ENCODE measurements around the gene LTN1.

LTN1 gene

DNA sequence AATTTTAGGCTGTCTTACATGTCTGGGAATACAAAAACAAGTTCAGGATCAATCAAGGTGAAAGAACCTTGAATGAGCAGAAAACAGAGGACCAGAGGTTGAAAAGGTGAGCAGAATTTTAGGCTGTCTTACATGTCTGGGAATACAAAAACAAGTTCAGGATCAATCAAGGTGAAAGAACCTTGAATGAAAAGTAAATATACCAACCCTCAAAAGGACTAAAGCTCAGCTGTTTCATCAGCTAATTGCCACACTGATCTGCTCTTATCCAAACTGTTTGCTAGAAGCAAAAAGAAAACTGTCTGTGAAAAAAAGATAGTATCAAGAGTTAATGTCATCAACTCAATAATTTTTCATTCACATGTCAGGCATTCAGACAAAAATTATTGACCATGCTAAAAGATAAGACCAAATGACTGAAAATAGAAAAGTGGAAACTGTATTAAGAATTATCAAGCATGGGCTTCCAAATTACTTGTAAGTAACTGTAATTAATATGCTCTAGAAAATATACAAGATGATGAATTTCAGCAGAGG lies 69.2 kb downstream of the LTN1 start:
- DNase-seq, result no peak

DNA sequence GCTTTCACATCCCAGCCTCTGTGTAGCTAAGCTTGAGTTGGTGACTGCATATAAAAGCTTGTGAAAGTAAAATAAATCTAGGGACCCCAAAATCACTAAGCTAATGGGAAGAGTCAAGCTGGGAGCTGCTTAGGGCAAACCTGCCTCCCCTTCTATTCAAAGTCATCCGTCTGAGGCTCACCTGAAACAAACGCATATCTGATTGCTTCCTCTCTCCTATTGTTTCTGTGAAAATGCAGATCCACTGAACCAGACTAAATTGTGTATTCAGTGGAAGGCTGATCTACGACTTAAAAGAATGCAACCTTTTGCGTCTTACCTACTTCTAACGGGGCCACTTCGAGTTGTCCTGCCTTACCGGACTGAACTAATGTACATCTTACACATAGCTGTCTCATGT lies 70.3 kb downstream of the LTN1 start:
- no peak for DNase-seq

- DNase-seq, result no peak
Measured at GRCh38 chr21:28916150-28916893, 76.4 kb downstream of the LTN1 start.

DNA sequence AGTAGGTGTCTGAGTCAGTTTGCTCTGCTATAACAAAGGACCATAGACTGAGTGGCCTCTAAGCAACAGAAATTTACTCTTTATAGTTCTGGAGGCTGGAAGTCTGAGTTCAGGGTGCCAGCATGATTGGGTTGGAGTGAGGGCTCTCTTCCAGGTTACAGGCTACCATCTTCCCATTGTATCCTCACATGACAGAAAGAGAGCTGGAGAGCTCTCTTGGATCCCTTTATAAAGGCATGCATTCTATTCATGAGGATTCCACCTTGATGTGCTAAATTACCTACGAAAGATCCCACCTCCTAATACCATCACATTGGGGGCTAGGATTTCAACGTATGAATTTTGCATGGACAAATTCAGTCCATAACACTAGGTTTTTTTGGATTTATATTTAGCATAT lies 79.6 kb downstream of the LTN1 start:
- no peak for DNase-seq

DNA sequence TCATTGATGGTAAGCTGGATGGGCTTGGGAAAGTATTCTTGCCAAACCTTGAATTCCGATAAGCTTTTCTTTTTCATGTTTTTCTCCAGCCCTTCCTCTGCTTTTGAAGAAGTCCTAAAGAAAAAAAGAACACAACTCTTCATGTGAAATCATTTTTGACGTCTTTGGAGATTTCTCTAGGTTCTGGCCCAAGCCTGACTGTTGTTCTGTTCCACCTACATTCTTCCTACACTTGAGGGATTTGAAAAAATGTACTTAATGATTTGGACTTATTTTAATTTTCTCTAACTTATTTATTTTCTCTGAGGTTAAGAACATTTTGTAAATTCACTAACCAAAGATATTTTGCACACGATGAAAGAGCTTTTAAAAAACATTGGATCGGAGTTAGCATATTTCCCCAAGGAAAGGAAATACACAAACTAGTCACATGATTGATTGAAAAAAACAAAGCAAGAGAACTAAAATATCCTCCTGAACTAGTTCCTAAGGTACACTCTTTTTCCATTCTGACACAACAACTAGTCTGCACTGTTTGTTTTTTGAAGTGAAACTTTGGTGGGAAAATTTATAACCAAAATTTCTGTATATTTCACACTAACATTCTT lies 82.3 kb downstream of the LTN1 start:
- no peak for DNase-seq

GRCh38 chr21:28908351-28908750 lies 84.3 kb downstream of the LTN1 start:
- no peak for DNase-seq

DNA sequence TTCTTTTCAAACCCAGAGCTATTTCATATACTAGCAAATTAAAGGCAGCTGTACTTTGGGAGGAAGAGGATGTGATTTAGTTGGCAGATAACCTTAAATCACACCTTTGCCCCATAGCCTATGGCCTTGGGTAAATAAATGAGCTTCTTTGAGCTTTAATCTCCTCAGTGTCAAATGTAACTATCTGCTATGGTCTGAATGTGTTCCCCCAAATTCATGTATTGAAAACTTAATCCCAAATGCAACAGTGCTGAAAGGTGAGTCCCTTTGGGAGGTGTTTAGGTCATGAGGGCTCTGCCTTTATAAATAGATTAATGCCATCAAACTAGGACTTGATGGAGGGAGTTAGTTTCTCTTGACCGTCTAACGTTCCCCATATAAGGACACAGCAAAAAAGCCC lies 85.8 kb downstream of the LTN1 start:
- no peak for DNase-seq

- no peak for DNase-seq
Measured at GRCh38 chr21:28906236-28906635, 86.4 kb downstream of the LTN1 start.

DNA sequence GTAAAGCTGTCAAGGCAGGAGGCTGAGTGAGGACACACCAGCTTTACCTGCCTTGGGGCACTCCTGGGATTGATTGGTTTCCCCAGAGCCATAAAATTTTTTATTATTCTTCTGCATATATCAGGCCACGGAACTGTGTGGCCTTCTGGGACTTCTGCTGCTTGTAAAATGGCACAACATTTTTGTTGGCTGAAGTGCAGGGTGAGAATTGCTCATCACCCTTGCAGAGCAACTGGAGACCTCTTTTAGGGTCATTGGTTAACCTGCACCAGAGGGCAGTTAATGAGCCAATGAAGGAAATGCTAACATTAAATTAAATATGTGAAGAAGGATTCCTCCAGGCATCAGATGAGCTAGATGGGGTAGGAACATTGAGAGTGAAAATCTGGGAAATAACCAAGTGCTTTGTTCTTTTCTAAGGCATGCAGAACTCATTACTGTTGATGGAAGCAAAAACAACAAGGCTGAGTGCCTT lies 87.7 kb downstream of the LTN1 start:
- DNase-seq, result no peak

DNA sequence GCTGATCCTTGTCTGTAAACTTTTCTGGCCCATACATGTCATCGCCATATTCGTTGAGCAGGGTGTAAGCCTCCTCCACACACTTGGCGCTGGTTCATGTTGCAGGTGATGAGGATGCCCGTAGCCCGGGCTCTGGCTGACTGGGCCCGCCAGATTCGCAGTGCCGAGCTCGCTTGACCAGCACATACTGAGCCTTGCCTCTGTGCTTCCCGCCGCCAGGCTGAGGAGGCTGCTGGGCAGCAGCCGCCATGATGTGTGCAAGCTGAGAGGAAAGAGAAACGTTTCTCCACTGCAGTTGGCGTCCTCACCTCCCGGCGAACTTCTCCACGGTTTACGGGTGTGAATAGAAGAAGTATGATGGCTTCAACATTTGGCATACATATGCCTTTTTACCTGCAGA lies 89.2 kb downstream of the LTN1 start:
- no peak for DNase-seq

GRCh38 chr21:28900481-28900880 lies 92.2 kb downstream of the LTN1 start:
- no peak for DNase-seq

DNA sequence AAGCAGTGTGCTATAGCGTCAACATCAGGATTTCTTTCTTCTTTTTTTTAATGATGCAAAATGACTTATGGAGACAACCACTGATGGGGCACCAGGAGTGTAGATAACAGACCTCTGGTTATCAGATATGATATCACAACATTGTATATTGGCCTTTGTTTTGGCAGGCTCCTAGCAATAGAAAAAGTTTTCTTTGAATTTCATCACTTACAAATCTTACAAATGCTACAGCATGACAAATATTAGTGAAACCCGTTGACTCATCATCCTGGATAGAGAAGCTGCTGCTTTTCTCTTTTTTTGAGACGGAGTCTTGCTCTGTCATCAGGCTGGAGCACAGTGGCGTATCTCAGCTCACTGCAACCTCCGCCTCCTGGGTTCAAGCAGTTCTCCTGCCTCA lies 92.9 kb downstream of the LTN1 start:
- DNase-seq, result no peak

- DNase-seq, result no peak
Measured at GRCh38 chr21:28899220-28899619, 93.5 kb downstream of the LTN1 start.

DNA sequence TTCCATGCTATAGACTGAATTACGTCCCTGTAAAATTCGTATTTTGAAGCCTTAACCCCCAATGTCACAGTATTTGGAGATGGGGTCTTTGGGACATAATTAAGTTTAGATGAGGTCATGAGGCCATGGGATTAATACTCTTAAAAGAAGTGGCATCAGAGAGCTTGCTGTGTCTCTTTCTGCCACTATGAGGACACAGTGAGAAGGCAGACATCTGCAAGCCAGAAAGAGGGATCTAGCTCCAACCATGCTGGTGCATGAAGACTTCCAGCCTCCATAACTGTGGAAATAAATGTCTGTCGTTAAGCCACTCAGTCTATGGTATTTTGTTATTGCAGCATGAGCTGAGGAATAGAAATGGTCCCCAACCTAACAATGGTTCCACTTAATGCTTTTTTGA lies 99.0 kb downstream of the LTN1 start:
- no peak for DNase-seq

DNA sequence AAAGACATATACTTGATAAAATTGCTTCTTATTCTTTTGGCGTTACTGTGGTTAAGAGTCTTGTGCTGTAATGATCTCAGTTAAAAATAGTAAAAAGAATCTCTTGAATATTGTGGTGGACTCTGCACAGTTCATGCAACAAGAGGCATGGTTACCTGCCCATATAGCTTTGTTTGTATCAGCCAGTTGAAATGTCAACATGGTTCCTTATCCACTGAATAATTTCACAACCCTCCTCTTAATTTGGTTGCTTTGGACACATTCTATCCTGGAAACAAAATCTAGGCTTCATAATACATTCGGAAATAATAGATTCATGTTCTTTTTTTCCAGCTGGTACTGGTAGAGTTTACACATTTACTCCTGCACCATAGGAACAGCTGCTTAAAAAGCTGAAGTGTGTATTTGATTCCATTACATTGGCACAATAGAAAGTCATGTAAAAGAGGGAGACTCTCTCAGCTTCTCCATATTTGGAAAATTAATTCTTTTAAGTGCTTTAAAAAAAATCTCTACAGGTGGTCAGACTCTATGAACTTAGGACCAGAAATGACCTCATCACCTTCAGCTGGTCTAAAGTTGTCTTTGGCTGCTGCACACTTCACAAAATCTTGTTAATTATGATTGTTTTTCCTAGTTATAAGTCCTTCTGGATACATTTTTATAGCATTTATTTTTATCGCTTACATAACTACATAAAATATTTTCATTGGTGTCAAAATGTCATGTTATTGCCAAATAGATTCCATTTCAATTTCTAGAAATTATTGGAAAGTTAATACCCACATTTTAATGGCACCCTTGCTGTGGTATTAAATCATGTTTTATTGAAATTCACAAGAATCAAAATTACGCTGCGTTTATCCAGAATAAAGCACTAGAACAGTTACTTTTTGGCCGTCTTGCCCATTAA lies 100.2 kb downstream of the LTN1 start:
- DNase-seq, result no peak

GRCh38 chr21:28885853-28886177 lies 106.9 kb downstream of the LTN1 start:
- no peak for DNase-seq

- peak; percentile 53 for DNase-seq
Measured at GRCh38 chr21:28884976-28885852, 107.5 kb downstream of the LTN1 start.

- no peak for DNase-seq
Measured at GRCh38 chr21:28884481-28884880, 108.2 kb downstream of the LTN1 start.

DNA sequence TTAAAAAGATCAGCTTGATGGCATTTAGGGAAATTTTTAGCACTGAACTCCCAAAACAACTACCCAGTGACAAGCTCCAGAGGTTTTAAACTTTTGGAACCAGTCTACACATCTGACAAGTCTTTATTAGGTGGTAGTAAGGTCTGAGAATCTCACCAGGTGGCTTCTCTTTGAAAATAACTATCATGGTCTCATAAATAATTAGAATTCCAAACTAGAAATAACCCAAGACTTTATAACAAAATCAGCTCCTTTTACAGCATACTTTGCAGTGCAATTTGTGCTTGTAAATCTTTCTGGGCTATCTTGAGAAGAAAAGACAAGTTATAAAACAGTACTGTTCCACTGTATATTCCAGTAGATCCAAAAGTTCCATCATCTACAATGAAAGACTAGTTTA lies 108.7 kb downstream of the LTN1 start:
- no peak for DNase-seq

GRCh38 chr21:28882345-28882744 lies 110.3 kb downstream of the LTN1 start:
- DNase-seq, result no peak
